Smooth muscle cell (in vitro differentiated cells): ENCODE results near the gene EPB42. TPM values are rescaled to one million over a fixed set of nuclear protein-coding genes. Genes with fewer than 3 reads are reported as not detected.

ENCODE experiments used
- DNase-seq: peaks from one replicate; lab custom pipeline; 2025; ENCODE audit not compliant: unreplicated experiment; lab: John Stamatoyannopoulos, UW
- H2AFZ ChIP-seq: fragments of 200-600 bp; sonication (generic); 2 replicates; pipeline ENCODE4 v1.6.0; 2016; ENCODE audit warnings: antibody characterized with exemption, low read depth, mild to moderate bottlenecking
- H3F3A ChIP-seq: fragments of 200-600 bp; sonication (generic); 2 replicates; pipeline ENCODE4 v1.6.0; 2017; ENCODE audit warnings: antibody characterized with exemption, low read depth
- H3K27ac ChIP-seq: fragments of 200-600 bp; sonication (generic); 2 replicates; pipeline ENCODE4 v1.5.1; 2016; ENCODE audit warnings: low read depth, mild to moderate bottlenecking
- H3K27me3 ChIP-seq: fragments of 200-600 bp; sonication (generic); 2 replicates; pipeline ENCODE4 v1.6.1; 2016; ENCODE audit warnings: low read depth, mild to moderate bottlenecking
- H3K36me3 ChIP-seq: fragments of 200-600 bp; sonication (generic); 2 replicates; pipeline ENCODE4 v1.5.1; 2016; ENCODE audit warnings: low read depth
- H3K4me1 ChIP-seq: fragments of 200-600 bp; sonication (generic); 2 replicates; pipeline ENCODE4 v1.5.1; 2016; ENCODE audit warnings: low read depth
- H3K4me2 ChIP-seq: fragments of 200-600 bp; sonication (generic); 2 replicates; pipeline ENCODE4 v1.6.0; 2016; ENCODE audit warnings: mild to moderate bottlenecking
- H3K4me3 ChIP-seq: fragments of 200-600 bp; sonication (generic); 2 replicates; pipeline ENCODE4 v1.5.1; 2016; ENCODE audit warnings: mild to moderate bottlenecking
- H3K79me2 ChIP-seq: fragments of 200-600 bp; sonication (generic); 2 replicates; pipeline ENCODE4 v1.6.0; 2016; ENCODE audit warnings: low read depth, mild to moderate bottlenecking
- H3K9ac ChIP-seq: fragments of 200-600 bp; sonication (generic); 2 replicates; pipeline ENCODE4 v1.6.0; 2016; ENCODE audit warnings: low read depth
- H3K9me3 ChIP-seq: fragments of 200-600 bp; sonication (generic); replicated peaks from 2 replicates; pipeline ENCODE4 v1.5.1; 2016; ENCODE audit warnings: low read depth
- H4K20me1 ChIP-seq: fragments of 200-600 bp; sonication (generic); 2 replicates; pipeline ENCODE4 v1.6.0; 2016; ENCODE audit warnings: low read depth
- WGBS: methylation state at CpG from one replicate; pipeline ENCODE4 v1.1.7; 2016; ENCODE audit warnings: low lambda C conversion rate; 5-methylcytosine and 5-hydroxymethylcytosine counted together
- polyA plus RNA-seq: library from polyadenylated mRNA; unstranded; fragments of >200 nt; fragmentation: Nextera tagmentation; extraction: Ambion mirVana; gene quantifications from 2 replicates; pipeline ENCODE4 v1.2.1, GENCODE V29; 2016
- total RNA-seq: library from RNA; depleted of rRNA; stranded (reverse); fragments of >200 nt; gene quantifications from 2 replicates; pipeline ENCODE4 v1.2.3, GENCODE V29; 2014
- TF ChIP-seq, protein P1 (sequence below): fragments of 200-600 bp; sonication (generic); IDR thresholded peaks from 2 replicates; pipeline ENCODE4 v1.5.1; 2017; ENCODE audit warnings: borderline replicate concordance, mild to moderate bottlenecking, antibody characterized with exemption; ENCODE audit not compliant: insufficient read depth, poor library complexity, severe bottlenecking

Gene EPB42
- total and polyA plus RNA-seq, 2 experiments from 2014 or later: not detected

DNA sequence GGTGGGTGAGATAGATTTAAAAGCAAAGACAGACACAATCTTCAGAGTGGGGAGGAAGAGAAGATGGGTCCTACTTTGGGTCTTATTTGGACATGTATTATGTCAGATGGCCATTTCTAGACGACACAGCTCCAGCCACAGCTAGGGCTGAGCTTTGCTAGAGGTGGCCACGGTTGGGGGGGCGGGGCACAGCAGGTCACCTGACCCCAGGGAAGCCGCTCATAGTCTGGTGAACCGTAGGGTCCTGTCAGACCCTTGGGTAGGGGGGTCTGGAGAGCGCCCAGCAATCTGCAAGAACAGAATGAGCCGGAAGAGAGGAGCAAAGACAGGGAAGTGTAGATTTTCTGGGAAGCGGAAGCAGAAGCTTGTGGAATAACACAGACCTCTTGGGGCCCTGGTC, 6.6 kb downstream of the EPB42 start:
- Histone ChIP-seq H3K4me1 (peaks cover 4% of the 10 kb centered on the region), H2AFZ (no peak overlapping the region), H3K4me2 (no peak overlapping the region), H3K27me3 (peaks cover 14% of the 10 kb centered on the region), H3F3A (no peaks in the 10 kb centered on the region), H3K27ac (no peak overlapping the region), H3K4me3 (no peak overlapping the region), H3K9ac (no peak overlapping the region), H3K9me3 (no peaks in the 10 kb centered on the region), H3K36me3 (no peaks in the 10 kb centered on the region), H3K79me2 (no peaks in the 10 kb centered on the region), H4K20me1 (no peaks in the 10 kb centered on the region)
- WGBS: 79% methylated on average over 8 of the region's 8 CpGs
- TF ChIP-seq, protein P1, sequence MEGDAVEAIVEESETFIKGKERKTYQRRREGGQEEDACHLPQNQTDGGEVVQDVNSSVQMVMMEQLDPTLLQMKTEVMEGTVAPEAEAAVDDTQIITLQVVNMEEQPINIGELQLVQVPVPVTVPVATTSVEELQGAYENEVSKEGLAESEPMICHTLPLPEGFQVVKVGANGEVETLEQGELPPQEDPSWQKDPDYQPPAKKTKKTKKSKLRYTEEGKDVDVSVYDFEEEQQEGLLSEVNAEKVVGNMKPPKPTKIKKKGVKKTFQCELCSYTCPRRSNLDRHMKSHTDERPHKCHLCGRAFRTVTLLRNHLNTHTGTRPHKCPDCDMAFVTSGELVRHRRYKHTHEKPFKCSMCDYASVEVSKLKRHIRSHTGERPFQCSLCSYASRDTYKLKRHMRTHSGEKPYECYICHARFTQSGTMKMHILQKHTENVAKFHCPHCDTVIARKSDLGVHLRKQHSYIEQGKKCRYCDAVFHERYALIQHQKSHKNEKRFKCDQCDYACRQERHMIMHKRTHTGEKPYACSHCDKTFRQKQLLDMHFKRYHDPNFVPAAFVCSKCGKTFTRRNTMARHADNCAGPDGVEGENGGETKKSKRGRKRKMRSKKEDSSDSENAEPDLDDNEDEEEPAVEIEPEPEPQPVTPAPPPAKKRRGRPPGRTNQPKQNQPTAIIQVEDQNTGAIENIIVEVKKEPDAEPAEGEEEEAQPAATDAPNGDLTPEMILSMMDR: no peak
- no peak for DNase-seq

DNA sequence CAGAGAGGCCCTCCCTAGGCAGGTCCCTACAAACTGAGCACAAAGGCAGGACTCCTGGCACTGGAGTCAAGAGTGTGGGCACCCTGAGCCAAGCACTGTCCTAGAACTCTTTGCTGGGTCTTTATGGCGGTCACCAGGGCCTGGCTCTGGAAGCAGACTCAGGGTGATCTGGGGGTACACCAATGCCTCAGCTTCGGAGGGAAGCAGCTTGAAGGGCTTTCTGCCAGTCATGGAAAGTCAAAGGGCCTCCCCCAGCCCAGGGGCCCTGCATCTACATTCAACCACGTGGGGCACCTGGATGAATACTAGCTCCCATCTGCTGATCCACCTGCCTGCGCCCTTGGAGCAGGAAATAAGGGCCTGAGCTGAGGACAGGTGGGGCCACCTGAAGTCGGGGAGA, 7.4 kb downstream of the EPB42 start:
- no peak overlapping the region for H3K9ac ChIP-seq
- 88% methylated on average over 5 of the region's 5 CpGs for WGBS
- no peaks in the 10 kb centered on the region for H3K9me3 ChIP-seq
- no peaks in the 10 kb centered on the region for H3K79me2 ChIP-seq
- DNase-seq: no peak
- no peak overlapping the region for H3K27ac ChIP-seq
- no peaks in the 10 kb centered on the region for H3K36me3 ChIP-seq
- H4K20me1 ChIP-seq: no peaks in the 10 kb centered on the region
- H3K4me2 ChIP-seq: no peak overlapping the region
- no peaks in the 10 kb centered on the region for H3F3A ChIP-seq
- no peak overlapping the region for H2AFZ ChIP-seq
- no peaks in the 10 kb centered on the region for H3K4me1 ChIP-seq
- H3K27me3 ChIP-seq: peaks cover 20% of the 10 kb centered on the region
- H3K4me3 ChIP-seq: no peak overlapping the region
- TF ChIP-seq, protein P1: no peak

DNA sequence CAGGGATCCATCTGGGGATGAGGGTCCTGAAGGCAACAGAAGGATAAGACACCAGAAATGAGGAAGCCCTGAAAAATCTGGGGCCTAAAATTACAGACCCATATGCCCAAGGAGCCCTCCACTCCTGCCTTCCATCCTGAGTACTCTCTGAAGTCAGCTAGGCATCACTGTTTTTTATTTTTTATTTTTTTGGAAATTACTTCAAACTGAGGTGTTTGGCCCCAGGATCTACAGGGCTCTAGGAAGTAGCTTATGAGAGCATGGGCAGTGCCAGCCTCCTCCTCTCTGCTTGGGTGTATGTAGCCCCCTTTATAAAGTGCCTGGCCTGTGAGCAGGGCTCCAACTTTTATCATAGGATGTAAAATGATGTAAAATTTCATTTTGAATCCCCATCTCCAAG, 7.9 kb downstream of the EPB42 start:
- Histone ChIP-seq H3K27ac (no peak overlapping the region), H3F3A (no peaks in the 10 kb centered on the region), H4K20me1 (no peaks in the 10 kb centered on the region), H3K36me3 (no peaks in the 10 kb centered on the region), H3K9ac (no peak overlapping the region), H2AFZ (no peak overlapping the region), H3K27me3 (peaks cover 25% of the 10 kb centered on the region), H3K79me2 (no peaks in the 10 kb centered on the region), H3K4me2 (no peak overlapping the region), H3K9me3 (no peaks in the 10 kb centered on the region), H3K4me3 (no peak overlapping the region), H3K4me1 (no peaks in the 10 kb centered on the region)
- DNase-seq: no peak
- TF ChIP-seq, protein P1: no peak

- no peak overlapping the region for H3K4me2 ChIP-seq
- no peak overlapping the region for H3K9ac ChIP-seq
- peaks cover 30% of the 10 kb centered on the region for H3K27me3 ChIP-seq
- no peaks in the 10 kb centered on the region for H3F3A ChIP-seq
- H2AFZ ChIP-seq: no peak overlapping the region
- TF ChIP-seq, protein P1: no peak
- no peak for DNase-seq
- no peak overlapping the region for H3K27ac ChIP-seq
- H4K20me1 ChIP-seq: no peaks in the 10 kb centered on the region
- H3K4me1 ChIP-seq: no peaks in the 10 kb centered on the region
- H3K4me3 ChIP-seq: no peak overlapping the region
- no peaks in the 10 kb centered on the region for H3K36me3 ChIP-seq
- 87% methylated on average over 8 of the region's 8 CpGs for WGBS
- H3K79me2 ChIP-seq: no peaks in the 10 kb centered on the region
- no peaks in the 10 kb centered on the region for H3K9me3 ChIP-seq
Measured at GRCh38 chr15:43212299-43212698, 8.5 kb downstream of the EPB42 start.
